Skin epidermis (tissue), 12 donors: Measurements from ENCODE around the gene FGF22.

ENCODE experiments used
- H3K27ac ChIP-seq, 21 experiments: fragments of 200-600 bp; sonication (generic) in 11 of 21; one replicate each; pipeline ENCODE4 v1.5.0; 2020; ENCODE audit warnings: mild to moderate bottlenecking in 3 of 21, inconsistent platforms in 2 of 21, moderate library complexity in 2 of 21
- H3K4me3 ChIP-seq, 7 experiments: fragments of 200-600 bp; sonication (generic) in 2 of 7; one replicate each; pipeline ENCODE4 v1.5.0; 2020; ENCODE audit warnings: inconsistent platforms in 2 of 7, mild to moderate bottlenecking in 2 of 7, moderate library complexity in 1 of 7

Gene FGF22

DNA sequence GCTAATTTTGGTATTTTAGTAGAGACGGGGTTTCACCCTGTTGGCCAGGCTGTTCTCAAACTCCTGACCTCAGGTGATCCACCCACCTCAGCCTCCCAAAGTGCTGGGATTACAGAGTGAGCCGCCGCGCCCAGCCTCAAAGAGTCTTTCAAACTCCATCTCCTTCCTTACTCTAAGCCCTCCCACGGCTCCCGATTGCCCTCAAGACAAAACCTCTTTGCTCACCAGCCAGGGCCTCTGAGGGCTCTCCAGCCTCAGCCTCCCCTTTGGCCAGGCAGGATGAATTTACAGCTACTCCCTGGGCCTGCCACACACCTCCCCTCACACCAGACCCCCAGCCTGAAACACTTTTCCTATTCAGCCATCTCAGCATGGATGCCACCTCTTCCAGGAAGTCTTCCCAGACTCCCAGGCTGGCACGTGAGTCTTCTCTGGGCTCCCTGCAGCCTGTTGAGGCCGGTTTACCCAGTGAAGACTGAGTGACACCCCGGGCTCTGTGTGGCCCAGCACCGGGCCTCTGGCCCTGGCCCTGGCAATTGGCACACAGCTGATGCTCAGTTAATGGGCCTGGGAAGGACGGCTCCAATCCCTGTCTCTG, 48.0 kb downstream of the FGF22 start:
- H3K4me3 ChIP-seq, result no peak overlapping the region
- no peak overlapping the region for H3K27ac ChIP-seq

DNA sequence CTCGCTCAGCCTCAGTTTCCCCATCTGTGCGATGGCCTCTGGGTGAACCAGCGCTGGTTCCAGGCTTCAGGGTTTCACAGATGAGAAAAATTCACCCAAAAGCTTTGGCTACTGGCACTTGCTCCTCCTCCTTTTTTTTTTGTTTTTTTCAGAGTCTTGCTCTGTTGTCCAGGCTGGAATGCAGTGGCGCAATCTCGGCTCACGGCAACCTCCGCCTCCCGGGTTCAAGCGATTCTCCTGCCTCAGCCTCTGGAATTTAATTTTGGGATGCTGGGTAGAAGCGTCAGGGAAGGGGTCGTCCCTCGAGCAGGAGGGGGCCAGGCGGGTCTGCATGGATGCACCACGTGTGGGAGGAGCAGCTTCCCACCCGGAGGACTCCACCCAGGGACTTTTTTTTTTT, 48.5 kb downstream of the FGF22 start:
- Histone ChIP-seq H3K27ac (no peak overlapping the region), H3K4me3 (no peak overlapping the region)

DNA sequence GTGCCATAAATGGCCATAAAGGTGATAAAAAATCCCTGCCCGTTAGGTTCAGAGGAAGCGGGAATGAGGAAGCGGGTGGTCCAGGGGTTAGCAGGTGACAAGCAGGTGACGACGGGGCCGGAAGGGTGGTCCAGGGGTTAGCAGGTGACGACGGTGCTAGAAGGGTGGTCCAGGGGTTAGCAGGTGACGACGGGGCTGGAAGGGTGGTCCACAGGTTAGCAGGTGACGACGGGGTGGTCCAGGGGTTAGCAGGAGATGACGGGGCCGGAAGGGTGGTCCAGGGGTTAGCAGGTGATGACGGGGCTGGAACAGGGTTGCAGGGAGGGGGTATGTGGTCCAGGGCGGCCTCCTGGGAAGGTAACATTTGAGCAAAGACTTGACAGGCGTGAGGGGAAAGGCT, 49.3 kb downstream of the FGF22 start:
- no peak overlapping the region for H3K27ac ChIP-seq
- no peak overlapping the region for H3K4me3 ChIP-seq

DNA sequence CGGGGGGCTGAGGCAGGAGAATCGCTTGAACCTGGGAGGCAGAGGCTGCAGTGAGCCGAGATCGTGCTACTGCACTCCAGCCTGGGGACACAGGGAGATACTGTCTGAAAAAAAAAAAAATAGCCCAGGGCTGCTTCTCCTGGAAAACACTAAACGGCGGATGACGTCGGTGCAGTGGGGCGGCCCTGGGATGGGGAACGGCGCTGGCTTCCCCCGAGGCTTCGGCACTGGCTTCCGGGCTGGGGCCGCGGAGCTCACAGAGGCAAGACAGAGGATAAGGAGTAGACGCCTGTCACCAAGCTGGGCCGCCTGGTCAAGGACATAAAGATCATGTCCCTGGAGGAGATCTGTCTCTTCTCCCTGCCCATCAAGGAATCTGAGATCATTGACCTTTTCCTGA, 50.5 kb downstream of the FGF22 start:
- H3K4me3 ChIP-seq, result no peak overlapping the region
- no peak overlapping the region for H3K27ac ChIP-seq
